Measurements from ENCODE around the gene MCRIP1. TPM values are rescaled to one million over a fixed set of nuclear protein-coding genes. Genes with fewer than 3 reads are reported as not detected.
A peak's percentile ranks its signal among the peaks of the same experiment; 100 is the strongest.

The MCRIP1 gene
- total RNA-seq, 4 donors from 2014 or later, result 23.3 to 44.0 (median 33.2) TPM

- TF ChIP-seq CTCF (IDR thresholded peaks at IDR 0.05), result no peak
- no peak for TF ChIP-seq EP300 (IDR thresholded peaks at IDR 0.05; ENCODE audit: low read depth)
- no peak for TF ChIP-seq POLR2AphosphoS5 (IDR thresholded peaks at IDR 0.05)
- 89 to 92% methylated on average over 4 to 8 of the region's 8 CpGs for WGBS, 2 donors (ENCODE audit: low coverage in 1 of 2)
- no peak for DNase-seq
These were observed 11.9 kb downstream of the MCRIP1 start for GRCh38 chr17:81821147-81821546.

GRCh38 chr17:81819708-81820107 lies 13.4 kb downstream of the MCRIP1 start:
- no peak overlapping the region for H3K4me3 ChIP-seq
- H3K36me3 ChIP-seq, result no peaks in the 10 kb centered on the region
- peaks cover 15 to 29% (median 24%) of the 10 kb centered on the region in 4 donors for H3K4me1 ChIP-seq
- H3K27ac ChIP-seq, result no peak overlapping the region
- intact Hi-C loops (cut with DNase I; ENCODE audit: low total_unique reads), result no loop called here
- H3K27me3 ChIP-seq, result no peaks in the 10 kb centered on the region
- TF ChIP-seq POLR2AphosphoS5 (IDR thresholded peaks at IDR 0.05) (no peak), EP300 (IDR thresholded peaks at IDR 0.05; ENCODE audit: low read depth) (no peak), CTCF (IDR thresholded peaks at IDR 0.05) (no peak)
- in situ Hi-C loops (cut with MboI; ENCODE audit: low pct_ligation_motif_present in 1 of 4, low pct_unique_long_range_greater_than_20kb in 1 of 4, low sequenced_read_pairs in 3 of 4), result no loop called here
- H3K9me3 ChIP-seq, result no peaks in the 10 kb centered on the region
- WGBS, 2 donors (ENCODE audit: low coverage in 1 of 2), result 56% methylated on average over 13 of the region's 13 CpGs; no CpG with 5 or more reads in 1 of the 2 donors
- DNase-seq, result no peak

More at GRCh38 chr17:81821147-81821546, 11.9 kb downstream of the MCRIP1 start:
- H3K36me3 ChIP-seq, result no peaks in the 10 kb centered on the region
- no peaks in the 10 kb centered on the region for H3K9me3 ChIP-seq
- intact Hi-C loops (cut with DNase I; ENCODE audit: low total_unique reads), result no loop called here
- peak overlapping the region; percentile 91 to 93 (median 92) for H3K27ac ChIP-seq
- no peaks in the 10 kb centered on the region for H3K27me3 ChIP-seq
- in situ Hi-C loops (cut with MboI; ENCODE audit: low pct_ligation_motif_present in 1 of 4, low pct_unique_long_range_greater_than_20kb in 1 of 4, low sequenced_read_pairs in 3 of 4), result no loop called here
- H3K4me1 ChIP-seq, result peaks cover 10 to 26% (median 17%) of the 10 kb centered on the region in 4 donors
- H3K4me3 ChIP-seq, result no peak overlapping the region

GRCh38 chr17:81817758-81818147 lies 15.3 kb downstream of the MCRIP1 start:
- H3K27me3 ChIP-seq, result no peaks in the 10 kb centered on the region
- no peak for DNase-seq
- no peaks in the 10 kb centered on the region for H3K9me3 ChIP-seq
- H3K4me1 ChIP-seq, result peaks cover 14 to 29% (median 24%) of the 10 kb centered on the region in 4 donors
- H3K36me3 ChIP-seq, result no peaks in the 10 kb centered on the region
- in situ Hi-C loops (cut with MboI; ENCODE audit: low pct_ligation_motif_present in 1 of 4, low pct_unique_long_range_greater_than_20kb in 1 of 4, low sequenced_read_pairs in 3 of 4), result no loop called here
- intact Hi-C loops (cut with DNase I; ENCODE audit: low total_unique reads), result no loop called here
- no peak overlapping the region for H3K27ac ChIP-seq
- no peak overlapping the region for H3K4me3 ChIP-seq
- WGBS, 2 donors (ENCODE audit: low coverage in 1 of 2), result 58 to 66% methylated on average over 4 to 7 of the region's 7 CpGs
- TF ChIP-seq EP300 (IDR thresholded peaks at IDR 0.05; ENCODE audit: low read depth) (no peak), POLR2AphosphoS5 (IDR thresholded peaks at IDR 0.05) (no peak), POLR2A (IDR thresholded peaks at IDR 0.05) (no peak), CTCF (IDR thresholded peaks at IDR 0.05) (no peak)

- Histone ChIP-seq H3K9me3 (no peaks in the 10 kb centered on the region), H3K4me3 (no peak overlapping the region), H3K27ac (peak overlapping the region in 1 of 4 donors; percentile 1), H3K4me1 (peaks cover 5 to 11% (median 8%) of the 10 kb centered on the region in 4 donors), H3K27me3 (peaks cover 17% of the 10 kb centered on the region), H3K36me3 (no peaks in the 10 kb centered on the region)
- in situ Hi-C loops (cut with MboI; ENCODE audit: low pct_ligation_motif_present in 1 of 4, low pct_unique_long_range_greater_than_20kb in 1 of 4, low sequenced_read_pairs in 3 of 4), result no loop called here
- WGBS, 2 donors (ENCODE audit: low coverage in 1 of 2), result 43% methylated on average over 2 of the region's 2 CpGs; no CpG with 5 or more reads in 1 of the 2 donors
- peak; percentile 57 for DNase-seq
- intact Hi-C loops (cut with DNase I; ENCODE audit: low total_unique reads), result no loop called here
- TF ChIP-seq POLR2AphosphoS5 (IDR thresholded peaks at IDR 0.05) (no peak), POLR2A (IDR thresholded peaks at IDR 0.05) (no peak), CTCF (IDR thresholded peaks at IDR 0.05) (no peak)
These were observed 17.5 kb downstream of the MCRIP1 start for GRCh38 chr17:81815646-81815986.
